ENCODE results near the gene NBEA. TPM values are rescaled to one million over a fixed set of nuclear protein-coding genes. Genes with fewer than 3 reads are reported as not detected.
A peak's percentile ranks its signal among the peaks of the same experiment; 100 is the strongest.

Gene NBEA
- polyA plus RNA-seq, 4 donors, result 16.1 to 18.6 (median 17.2) TPM

DNA sequence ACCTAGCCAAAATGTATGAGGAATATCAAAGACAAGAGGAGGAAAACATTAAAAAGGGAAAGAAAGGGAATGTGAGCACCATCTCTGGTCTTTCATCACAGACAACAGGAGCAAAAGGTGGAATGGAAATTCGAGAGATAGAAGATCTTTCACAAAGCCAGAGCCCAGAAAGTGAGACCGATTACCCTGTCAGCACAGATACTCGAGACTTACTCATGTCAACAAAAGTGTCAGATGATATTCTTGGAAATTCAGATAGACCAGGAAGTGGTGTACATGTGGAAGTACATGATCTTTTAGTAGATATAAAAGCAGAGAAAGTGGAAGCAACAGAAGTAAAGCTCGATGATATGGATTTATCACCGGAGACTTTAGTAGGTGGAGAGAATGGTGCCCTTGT lies 217.0 kb downstream of the NBEA start:
- DNase-seq (ENCODE audit: low read depth in 4 of 4, low spot score in 3 of 4), result no peak

DNA sequence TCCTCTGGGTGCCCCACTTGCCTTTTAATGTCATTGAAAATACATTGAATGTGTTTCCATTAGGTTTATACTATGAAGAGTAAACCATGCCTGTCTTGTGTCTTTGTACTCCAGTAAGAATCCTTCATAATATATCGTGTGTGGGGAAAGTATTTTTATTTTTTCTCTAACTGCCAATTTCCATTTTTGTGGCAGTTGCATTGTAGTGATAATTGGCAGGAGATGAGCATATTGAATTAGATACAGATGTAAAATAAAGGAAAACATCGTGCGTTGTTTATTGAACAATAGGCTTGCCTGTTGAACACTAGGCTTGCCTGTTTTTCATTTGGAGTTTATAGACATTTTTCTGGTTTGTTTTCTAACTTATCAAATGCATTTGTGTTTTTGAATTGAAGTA lies 218.8 kb downstream of the NBEA start:
- no peak for DNase-seq (ENCODE audit: low read depth in 4 of 4, low spot score in 3 of 4)

DNA sequence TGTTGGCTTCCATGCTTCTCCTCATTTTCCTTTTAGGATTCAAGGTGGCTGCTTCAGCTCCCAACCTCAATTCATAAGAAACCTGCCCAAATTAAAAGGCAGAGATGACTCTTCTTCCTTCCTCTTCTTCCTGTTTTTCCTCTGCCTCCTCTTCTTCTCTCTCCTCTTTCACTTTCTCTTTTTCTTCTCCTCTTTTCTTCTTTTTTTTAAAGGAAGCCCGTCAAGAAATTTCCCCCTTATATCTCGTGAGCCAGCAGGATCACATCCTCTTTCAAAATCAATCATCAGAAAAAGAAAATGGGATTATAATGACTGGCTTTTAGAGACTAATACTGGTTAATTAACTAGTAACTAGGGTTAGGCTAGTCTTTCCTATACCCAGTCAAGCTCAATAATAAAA lies 220.3 kb downstream of the NBEA start:
- DNase-seq (ENCODE audit: low read depth in 4 of 4, low spot score in 3 of 4), result no peak

DNA sequence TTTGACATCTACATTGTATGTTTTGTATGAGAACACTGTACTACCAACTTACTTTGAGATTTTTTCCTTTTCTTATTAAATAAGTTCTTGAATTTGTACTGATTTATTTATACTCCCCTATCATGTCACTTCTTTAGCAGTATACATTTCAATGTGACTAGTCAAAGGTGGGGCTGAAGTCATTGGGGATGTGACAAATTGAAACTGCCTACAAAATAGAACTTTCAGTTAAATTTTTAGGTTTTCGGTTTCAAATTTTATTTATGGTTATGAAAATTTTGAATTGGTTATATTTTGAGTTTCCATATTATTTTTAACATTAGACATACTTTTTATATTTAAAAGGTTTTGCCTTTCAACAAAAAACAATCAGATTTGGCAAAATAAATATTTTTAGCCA lies 221.6 kb downstream of the NBEA start:
- DNase-seq (ENCODE audit: low read depth in 4 of 4, low spot score in 3 of 4), result no peak

DNA sequence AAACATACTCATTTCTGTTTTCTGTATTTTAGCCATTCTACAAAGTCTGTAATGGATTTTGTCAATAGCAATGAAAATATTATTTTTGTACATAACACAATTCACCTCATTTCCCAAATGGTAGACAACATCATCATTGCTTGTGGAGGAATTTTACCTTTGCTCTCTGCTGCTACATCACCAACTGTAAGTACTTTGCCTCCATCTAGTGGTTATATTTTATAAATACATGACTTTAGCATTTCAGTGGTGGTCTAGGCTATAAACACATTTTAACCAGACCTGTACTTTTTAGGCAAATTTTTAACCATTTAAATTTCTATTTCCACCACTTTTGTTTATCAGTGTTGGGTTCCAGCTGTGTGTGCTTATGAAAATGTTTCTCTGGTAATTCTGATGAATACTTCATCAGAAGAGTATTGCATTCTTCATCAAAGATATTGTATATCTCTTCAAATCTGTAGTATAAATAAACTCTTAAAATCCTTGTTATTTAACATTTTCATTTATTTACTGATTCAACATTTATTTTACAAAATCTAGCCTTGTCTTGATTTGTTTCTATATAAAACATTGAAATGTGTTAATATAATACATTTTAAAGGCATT lies 222.4 kb downstream of the NBEA start:
- DNase-seq (ENCODE audit: low read depth in 4 of 4, low spot score in 3 of 4), result peak in 1 of 4 donors; percentile 12

DNA sequence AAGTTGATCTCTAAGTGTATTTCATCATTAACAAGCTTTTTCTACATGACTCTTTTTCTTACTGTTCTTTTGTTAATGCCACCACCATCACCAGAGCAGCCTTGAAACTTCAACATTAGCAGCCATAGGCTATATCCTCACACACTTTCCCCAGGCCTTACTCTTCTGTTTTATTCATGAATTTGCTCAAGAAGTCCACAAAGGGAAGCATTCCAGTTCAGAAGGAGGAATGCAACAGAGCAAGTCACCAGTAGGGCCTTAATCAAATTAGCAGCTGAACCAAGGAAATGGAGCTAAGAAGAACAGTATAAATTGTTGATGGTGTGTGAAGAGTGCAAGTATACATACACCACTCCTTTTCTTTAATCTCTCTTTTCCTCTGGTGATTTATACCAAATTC lies 223.1 kb downstream of the NBEA start:
- DNase-seq (ENCODE audit: low read depth in 4 of 4, low spot score in 3 of 4), result no peak

DNA sequence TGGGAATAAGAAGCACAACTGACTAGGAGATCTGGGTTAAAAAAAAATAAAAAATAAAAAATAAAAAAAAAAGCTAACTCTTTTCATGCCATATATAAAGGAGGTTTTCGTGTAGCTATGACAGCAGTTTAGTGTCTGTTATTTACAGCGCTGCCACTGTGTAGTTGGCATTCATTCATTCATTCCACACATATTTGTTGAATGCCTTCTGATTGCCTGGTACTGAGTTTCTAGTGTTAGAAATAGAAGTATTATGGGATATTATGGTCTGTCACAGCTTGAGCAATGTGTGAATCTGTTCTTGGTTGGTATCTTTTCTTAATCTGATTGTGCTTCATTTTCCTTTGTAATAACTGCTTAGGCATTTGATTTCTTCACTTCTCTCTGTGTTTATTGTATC lies 237.4 kb downstream of the NBEA start:
- no peak for DNase-seq (ENCODE audit: low read depth in 4 of 4, low spot score in 3 of 4)

DNA sequence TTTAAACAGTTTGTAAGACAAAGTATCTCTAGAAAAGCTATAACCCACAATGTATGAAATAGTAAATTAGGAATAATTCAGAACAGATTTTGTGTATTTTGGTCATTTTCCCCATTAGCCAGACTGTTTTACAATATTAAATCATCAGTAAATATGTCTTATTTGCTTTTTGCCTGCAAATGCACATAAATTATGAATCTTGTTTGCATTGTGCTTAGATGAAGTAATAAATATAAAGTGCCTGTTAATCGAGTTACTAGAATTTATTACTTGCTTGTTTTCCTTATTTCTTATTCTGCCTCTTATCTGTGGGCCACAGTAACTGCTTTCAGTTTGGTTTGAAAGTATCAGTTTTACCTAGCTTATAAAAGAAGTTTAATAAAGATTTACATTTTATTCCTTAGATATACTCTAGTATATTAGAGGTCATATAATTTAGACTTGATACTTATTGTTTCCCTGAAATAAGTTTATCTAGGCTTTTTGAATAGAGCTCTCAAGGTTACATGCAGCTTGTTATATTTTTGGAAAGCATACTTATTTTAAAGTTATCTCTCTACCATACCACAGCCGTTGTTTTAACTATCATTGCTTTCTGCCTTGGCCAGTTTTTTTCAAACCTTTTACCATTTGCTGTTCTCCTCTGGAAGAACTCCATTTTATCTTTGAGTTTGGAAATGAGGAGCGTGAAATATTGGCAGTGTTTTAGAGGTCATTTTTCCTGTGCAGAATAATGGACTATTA lies 238.0 kb downstream of the NBEA start:
- no peak for DNase-seq (ENCODE audit: low read depth in 4 of 4, low spot score in 3 of 4)

DNA sequence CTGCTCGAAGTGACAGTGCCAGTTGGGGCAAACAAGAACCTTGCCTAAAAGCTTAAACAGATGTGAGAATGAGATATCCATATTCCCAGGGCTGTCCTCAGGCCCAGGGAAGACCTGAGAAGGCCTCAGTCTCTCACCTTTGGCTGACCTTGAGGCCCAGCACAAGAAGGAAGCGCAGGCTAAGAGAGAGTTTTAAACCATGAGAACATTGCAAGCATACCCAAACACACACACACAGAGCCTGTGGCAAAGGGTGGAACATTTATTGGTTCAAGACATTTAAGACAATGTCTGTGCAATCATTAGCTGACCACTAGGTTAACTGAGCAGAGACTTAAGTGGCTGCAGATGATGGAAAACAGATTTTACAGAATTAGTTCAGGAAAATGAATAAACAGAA lies 248.2 kb downstream of the NBEA start:
- DNase-seq (ENCODE audit: low read depth in 4 of 4, low spot score in 3 of 4), result no peak

DNA sequence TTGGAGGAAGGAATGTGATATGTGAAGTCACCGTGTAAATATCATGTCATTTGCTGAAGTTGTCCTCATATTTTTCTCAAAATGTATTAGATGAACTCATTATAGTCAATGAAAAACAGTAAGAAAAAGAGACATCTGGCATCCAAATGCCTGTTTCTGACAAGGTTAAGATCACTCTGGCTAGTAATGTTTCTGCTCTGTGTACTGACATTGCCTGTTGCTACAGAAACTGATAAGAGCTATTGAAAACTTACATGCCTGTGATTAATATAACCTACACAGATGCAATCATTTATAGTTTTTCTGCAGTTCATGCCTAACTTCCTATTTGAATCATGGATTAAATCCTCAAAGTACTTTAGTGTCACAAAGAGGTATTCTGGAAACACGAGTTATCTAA lies 249.8 kb downstream of the NBEA start:
- DNase-seq (ENCODE audit: low read depth in 4 of 4, low spot score in 3 of 4), result no peak

DNA sequence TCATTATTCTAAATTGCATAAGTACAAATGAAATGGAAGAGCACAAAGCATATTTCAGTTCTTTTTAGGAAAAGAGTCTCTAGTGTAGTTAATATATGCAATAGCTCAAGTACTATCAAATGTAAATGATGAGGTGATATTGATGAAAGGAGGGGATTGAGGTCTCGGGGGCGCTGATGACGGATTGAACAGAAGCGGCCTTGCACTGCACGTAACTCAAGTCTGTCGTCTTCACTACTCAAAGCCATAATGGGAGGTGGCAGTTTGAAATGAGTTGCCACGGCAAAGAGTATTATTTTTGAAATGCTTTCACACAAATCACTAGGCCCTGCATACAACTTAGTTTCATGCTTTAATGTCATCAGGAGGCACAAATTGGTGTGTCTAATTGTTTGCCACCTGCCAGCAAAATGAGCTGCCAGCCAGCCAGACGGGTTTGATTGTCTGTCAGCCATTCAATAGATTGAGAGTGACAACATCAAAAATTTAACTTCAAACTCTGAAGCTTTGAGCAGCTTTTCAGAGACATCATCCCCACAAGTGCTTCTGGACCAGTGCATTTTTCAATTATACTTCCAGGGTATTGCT lies 256.6 kb downstream of the NBEA start:
- no peak for DNase-seq (ENCODE audit: low read depth in 4 of 4, low spot score in 3 of 4)

DNA sequence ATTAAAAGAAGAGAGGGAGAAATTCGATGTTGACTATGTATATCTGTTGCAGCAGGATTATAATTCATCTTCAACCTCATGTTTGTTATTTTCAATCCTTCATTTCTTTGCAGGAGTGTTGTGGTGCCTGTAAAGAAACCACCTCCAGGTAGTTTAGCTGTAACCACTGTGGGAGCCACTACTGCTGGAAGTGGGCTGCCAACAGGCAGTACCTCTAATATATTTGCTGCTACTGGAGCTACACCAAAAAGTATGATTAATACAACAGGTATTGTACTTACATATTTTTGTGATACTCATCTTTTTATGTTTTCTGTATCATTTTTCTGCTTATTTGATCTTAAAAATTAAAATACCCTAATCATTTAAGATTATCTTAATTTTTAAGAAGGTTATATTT lies 266.5 kb downstream of the NBEA start:
- no peak for DNase-seq (ENCODE audit: low read depth in 4 of 4, low spot score in 3 of 4)

DNA sequence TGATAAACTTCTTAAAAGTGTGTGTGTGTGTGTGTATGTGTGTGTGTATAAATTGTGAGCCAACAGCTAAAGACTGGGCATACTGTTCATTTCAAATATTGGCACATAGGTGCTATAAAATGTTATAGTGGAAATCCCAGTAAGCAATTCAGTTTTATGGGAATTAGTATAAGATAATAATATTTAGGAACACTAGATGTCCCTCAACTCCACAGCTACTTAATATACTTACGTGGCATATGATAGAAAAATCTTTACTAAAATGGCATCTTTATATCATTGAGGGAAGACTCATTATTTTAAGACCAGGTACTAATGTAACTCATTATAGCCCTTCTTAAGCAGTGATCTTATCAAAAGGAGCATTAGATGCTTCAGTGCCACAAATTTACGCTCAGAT lies 268.2 kb downstream of the NBEA start:
- DNase-seq (ENCODE audit: low read depth in 4 of 4, low spot score in 3 of 4), result no peak

DNA sequence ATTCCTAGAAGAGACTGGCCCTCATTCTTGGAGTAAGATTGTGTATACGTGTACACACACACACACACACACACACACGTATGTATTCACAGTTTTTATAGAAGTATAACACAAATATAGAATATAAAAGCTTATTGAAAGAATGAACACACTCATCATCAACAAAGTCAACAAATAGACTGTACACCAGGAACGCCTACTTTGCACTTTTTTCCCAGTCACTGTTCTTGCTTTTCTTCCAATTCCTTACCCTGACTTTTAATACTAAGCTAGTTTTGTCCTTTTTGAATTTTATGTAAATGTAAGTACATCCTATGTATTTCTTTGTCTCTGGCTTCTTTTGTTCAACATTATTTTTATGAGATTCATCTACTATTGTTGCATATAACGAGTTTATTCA lies 269.9 kb downstream of the NBEA start:
- DNase-seq (ENCODE audit: low read depth in 4 of 4, low spot score in 3 of 4), result no peak

DNA sequence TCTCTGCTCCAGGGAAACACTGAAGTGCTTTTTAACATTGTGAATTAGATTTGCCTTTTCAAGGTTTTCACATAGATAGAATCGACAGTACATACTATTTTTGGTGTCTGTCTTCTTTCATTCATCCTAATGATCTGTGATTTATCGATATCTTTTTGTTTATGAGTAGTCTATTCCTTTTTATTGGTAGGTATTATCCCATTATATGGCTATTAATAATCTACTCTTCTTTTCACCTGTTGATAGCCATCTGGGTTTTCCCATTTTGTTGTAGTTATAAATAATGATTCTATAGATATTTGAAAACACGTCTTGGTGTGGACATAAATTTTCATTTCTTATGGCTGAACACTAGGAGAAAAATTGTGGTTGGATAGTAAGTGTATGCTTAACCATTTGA lies 271.8 kb downstream of the NBEA start:
- DNase-seq (ENCODE audit: low read depth in 4 of 4, low spot score in 3 of 4), result no peak

DNA sequence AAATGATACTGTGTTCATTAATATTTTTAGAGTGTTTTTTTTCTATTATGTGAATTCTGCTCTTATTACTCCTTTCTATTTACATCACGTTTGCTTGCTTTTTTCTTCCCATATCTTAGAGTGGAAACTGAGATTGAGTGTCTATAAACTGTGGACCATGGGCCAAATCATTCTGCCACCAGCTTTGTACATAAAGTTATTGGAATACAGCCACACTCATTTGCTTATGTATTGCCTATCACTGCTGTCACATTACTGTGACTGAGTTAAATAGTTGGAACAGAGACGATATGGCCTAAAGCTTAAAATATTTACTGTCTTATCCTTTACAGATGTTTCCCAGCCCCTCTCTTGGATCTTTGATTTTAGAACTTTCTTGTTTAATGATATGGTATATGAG lies 274.1 kb downstream of the NBEA start:
- DNase-seq (ENCODE audit: low read depth in 4 of 4, low spot score in 3 of 4), result no peak

DNA sequence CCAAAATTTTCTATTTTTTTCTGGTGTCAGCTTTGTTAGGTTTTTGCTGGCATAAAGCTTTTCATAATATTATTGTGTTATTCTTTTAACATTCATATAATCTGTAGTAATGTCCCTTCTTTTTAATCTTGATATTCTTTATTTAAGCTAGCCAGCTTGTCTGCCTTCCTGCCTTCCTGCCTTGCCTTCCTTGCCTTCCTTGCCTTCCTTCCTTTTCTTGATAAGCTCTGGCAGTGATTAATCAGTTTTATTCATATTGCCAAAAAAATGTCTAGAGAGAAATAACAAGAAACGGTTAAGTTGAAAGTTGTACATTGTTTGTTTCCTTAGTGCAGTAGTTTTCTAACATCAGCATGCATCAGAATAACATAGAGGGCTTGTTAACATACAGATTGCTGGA lies 277.0 kb downstream of the NBEA start:
- no peak for DNase-seq (ENCODE audit: low read depth in 4 of 4, low spot score in 3 of 4)

DNA sequence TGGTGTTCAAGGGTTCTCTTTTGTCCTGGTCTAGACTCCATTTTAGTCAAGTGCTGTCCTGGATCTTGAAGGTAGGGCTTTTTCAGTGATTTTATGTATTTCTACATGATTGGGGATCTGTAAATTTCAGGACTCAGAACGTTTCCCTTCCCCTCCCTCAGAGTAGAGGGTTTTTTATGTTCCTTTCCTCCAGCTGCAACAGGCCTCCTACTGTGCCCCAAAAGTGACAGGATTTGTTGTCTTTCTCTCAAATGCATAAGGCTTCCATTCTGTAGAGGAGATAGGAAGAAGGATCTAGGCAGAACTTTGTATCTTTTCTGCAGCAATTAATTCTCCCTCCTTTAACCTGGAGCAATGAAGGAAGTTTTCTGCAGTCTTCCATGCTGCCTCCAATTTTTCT lies 283.1 kb downstream of the NBEA start:
- DNase-seq (ENCODE audit: low read depth in 4 of 4, low spot score in 3 of 4), result no peak

DNA sequence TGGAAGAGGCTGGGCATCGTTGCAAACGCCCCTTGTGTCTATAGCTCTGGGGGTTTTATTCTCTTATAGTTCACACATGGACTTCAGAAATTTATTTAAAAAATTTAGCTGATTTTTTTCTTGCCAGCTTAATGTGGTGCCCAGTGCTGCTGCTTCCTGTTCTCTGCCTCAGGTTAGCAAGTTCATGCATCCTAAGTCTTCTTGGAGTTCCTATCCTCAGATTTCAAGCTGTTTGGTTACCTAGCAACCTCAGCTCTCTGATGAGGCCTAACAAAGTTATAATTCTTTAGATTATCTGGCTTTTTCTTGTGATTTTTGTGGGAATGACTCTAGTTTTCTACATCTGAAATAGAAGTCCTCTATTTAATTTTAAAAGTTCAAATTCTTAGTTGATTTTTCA lies 283.5 kb downstream of the NBEA start:
- no peak for DNase-seq (ENCODE audit: low read depth in 4 of 4, low spot score in 3 of 4)

DNA sequence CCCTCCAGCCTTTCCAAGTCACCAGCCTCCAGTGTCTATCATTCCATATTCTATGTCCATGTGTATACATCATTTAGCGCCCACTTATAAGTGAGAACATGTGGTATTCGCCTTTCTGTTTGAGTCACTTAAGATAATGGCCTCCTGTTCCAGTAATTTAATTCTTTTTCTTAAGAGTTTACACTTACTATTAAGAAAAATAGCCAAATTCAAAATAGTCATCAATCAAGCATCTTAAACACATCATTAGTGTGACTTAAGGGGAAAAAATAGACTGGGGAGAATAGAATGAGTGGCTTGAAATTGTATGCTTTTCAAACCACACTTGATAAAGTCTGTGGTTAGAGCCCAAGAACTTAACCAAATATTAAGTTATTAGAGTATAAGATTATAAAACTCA lies 286.5 kb downstream of the NBEA start:
- no peak for DNase-seq (ENCODE audit: low read depth in 4 of 4, low spot score in 3 of 4)

DNA sequence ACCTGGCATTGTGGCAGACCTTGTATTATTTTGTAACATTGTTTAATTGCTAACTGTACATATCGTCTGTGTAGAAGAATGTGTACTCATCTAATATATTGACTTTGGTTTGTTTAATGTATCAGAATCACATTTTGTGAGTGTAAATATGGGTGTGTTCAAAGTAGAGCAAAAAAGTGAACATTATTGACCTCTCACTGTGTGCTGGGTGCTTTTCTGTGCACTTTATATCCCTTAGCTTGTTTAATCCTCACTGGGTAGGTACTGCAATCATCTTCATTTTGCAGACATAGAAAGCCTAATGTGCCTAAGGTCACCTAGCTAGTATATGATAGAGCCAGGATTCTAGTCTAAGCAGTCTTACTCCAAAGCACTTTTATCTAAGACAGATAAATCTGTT lies 289.4 kb downstream of the NBEA start:
- no peak for DNase-seq (ENCODE audit: low read depth in 4 of 4, low spot score in 3 of 4)

DNA sequence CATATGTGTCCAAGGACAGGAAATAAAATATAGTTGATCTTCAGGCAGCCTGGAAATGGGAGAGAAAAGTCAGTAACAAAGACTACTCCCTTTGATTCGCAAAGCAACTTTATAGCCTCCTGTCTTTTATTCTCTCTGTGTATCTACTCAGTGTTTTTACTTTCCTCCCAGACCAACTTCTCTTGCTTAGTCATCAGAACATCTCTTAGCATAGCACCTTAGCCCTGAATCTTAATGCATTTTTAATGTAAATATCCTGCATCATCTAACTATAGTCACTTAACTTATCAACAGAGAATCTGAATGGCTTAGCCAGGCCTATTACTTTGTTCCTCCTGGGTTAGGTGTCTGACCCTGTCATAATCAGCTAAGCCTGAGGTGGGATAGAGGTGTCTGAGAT lies 296.2 kb downstream of the NBEA start:
- DNase-seq (ENCODE audit: low read depth in 4 of 4, low spot score in 3 of 4), result no peak
